IPS-18a (cell line): ENCODE results near the gene KTN1.

Source experiments
- H3K27ac ChIP-seq: one replicate; pipeline ENCODE4 v1.5.1; 2013; ENCODE audit warnings: low read length
- H3K27me3 ChIP-seq: one replicate; pipeline ENCODE4 v1.6.1; 2013; ENCODE audit warnings: mild to moderate bottlenecking, low read length; ENCODE audit not compliant: control insufficient read depth, insufficient read depth
- H3K36me3 ChIP-seq: one replicate; pipeline ENCODE4 v1.6.1; 2013; ENCODE audit warnings: low read depth, low read length; ENCODE audit not compliant: control insufficient read depth
- H3K4me1 ChIP-seq: one replicate; pipeline ENCODE4 v1.6.1; 2013; ENCODE audit warnings: low read depth, low read length; ENCODE audit not compliant: control insufficient read depth
- H3K4me3 ChIP-seq: one replicate; pipeline ENCODE4 v1.5.1; 2013; ENCODE audit warnings: low read length
- H3K9ac ChIP-seq: one replicate; pipeline ENCODE4 v1.6.1; 2013; ENCODE audit warnings: mild to moderate bottlenecking, low read length, moderate library complexity
- H3K9me3 ChIP-seq: one replicate; pipeline ENCODE4 v1.6.1; 2013; ENCODE audit warnings: low read depth, low read length; ENCODE audit not compliant: control insufficient read depth

KTN1 gene

DNA sequence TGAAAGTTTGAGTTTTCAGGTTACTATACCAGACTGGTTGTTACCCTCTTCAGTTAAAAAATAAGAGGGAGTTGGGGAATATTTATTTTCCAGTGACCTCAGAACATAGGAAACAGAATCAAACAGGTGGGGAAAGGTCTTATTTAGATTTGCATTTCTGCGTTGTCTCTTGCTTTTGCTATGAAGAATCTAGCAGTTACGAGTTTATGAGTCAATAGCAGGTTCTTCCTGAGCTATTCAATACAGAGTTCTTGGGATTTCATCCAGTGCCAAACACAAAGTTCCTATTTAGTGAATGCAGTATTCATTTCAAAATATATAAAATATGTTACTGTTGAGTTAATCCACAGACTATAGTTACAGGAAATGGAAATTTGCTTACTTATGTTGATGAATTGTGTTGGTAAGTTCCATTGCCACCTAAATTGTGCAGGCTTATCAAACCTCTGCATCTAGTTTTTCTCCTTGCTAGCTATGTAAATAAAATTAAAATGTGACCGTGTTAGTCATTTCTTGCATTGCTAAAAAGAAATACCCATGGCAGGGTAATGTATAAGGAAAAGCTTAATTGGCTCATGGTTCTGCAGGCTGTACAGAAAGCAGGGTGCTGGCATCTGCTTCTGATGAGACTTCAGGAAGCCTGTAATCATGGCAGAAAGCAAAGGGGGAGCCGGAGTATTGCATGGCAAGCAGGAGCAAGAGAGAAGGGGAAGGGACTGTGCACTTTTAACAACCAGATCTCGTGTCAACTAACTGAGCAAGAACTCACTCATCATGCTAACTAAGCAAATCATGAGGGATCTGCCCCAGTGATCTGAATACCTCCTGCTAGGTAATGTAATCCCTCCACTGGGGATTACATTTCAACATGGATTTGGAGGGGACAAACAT lies 110.2 kb downstream of the KTN1 start:
- Histone ChIP-seq H3K36me3 (peaks cover 3% of the 10 kb centered on the region), H3K9ac (no peak overlapping the region), H3K4me1 (peaks cover 6% of the 10 kb centered on the region), H3K4me3 (no peak overlapping the region), H3K9me3 (no peaks in the 10 kb centered on the region), H3K27ac (no peak overlapping the region), H3K27me3 (no peaks in the 10 kb centered on the region)

DNA sequence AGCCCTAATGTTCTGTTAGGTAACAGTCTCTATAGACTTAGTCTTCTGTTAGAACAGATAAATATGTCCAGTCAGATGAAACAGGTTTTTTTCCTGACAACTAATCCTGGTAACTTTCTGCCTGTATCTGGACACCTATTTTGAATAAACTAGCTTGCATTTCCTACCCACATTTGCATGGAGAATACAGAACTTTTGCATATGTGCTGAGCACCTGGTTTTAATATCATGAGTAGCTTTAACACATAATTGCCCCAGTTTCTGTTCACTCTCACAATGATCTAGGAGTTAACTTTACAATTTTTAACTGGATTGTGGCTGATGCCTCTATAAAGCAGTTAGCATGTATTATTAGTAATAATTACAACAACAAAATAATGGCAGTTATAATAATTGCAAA lies 111.7 kb downstream of the KTN1 start:
- H3K4me1 ChIP-seq, result peaks cover 6% of the 10 kb centered on the region
- H3K27me3 ChIP-seq, result no peaks in the 10 kb centered on the region
- no peak overlapping the region for H3K4me3 ChIP-seq
- H3K27ac ChIP-seq, result no peak overlapping the region
- H3K36me3 ChIP-seq, result no peaks in the 10 kb centered on the region
- H3K9me3 ChIP-seq, result no peaks in the 10 kb centered on the region
- no peak overlapping the region for H3K9ac ChIP-seq

DNA sequence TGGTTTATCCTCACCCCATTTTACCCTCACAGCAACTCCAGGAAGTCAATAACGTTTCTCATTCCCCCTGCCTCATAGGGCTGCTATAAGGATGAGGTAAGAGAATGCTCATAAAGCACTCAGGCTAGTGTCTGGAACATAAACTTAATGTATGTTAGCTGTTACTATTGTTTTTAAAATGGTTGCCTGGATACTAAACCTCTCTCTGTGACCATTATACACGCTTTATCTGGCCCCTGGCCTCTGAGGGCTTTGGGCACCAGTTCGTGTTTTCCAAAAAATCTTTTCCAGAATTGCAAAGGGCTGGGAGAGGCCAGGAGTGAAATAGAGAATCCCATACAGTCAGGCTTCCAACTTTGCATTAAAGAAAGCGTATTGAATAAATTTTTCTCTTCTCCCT lies 113.9 kb downstream of the KTN1 start:
- H3K27me3 ChIP-seq, result no peaks in the 10 kb centered on the region
- H3K4me3 ChIP-seq, result no peak overlapping the region
- H3K36me3 ChIP-seq, result no peaks in the 10 kb centered on the region
- no peak overlapping the region for H3K27ac ChIP-seq
- H3K9me3 ChIP-seq, result no peaks in the 10 kb centered on the region
- peaks cover 6% of the 10 kb centered on the region for H3K4me1 ChIP-seq
- no peak overlapping the region for H3K9ac ChIP-seq

DNA sequence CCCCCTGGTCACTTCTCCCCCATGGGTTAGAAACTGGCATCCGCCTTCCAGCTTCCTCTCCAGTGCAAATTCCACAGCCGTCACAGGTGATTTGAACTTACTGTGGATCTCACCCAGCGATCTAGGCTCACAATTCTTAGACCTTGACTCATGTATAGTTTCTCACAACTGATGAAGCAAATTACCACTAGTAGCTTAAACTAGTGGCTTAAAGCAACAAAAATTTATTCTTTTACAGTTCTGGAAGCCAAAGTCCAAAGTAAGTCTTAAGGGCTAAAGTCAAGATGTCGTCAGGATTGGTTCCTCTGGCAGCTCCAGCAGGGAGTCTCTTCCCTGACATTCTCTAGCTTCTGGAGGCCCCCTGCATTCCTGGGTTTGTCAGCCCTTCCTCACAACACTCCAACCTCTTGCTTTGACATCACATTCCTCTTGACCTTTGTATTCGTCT lies 117.4 kb downstream of the KTN1 start:
- Histone ChIP-seq H3K4me1 (no peaks in the 10 kb centered on the region), H3K9me3 (no peaks in the 10 kb centered on the region), H3K27ac (no peak overlapping the region)

DNA sequence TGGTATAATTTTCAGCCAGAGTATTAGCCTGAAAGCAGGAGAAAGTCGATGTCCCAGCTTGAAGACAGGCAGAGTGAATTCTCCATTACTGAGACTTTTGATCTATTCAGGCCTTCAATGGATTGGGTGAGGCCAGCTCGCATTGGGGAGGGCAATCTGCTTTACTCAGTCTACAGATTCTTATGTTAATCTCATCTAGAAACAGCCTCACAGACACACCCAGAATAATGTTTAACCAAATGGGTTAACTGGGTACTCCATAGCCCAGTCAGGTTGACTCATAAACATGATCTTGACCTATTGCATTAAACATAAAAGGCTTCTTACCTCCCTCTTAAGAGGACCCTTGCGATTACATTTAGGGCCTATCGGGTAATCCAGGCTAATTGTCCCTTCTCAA lies 118.0 kb downstream of the KTN1 start:
- Histone ChIP-seq H3K4me3 (no peak overlapping the region), H3K27ac (no peak overlapping the region), H3K9me3 (no peaks in the 10 kb centered on the region), H3K9ac (no peak overlapping the region), H3K4me1 (no peaks in the 10 kb centered on the region), H3K36me3 (no peaks in the 10 kb centered on the region), H3K27me3 (no peaks in the 10 kb centered on the region)

More for the DNA sequence above, 117.4 kb downstream of the KTN1 start:
- H3K36me3 ChIP-seq, result no peaks in the 10 kb centered on the region
- no peaks in the 10 kb centered on the region for H3K27me3 ChIP-seq
- no peak overlapping the region for H3K9ac ChIP-seq
- no peak overlapping the region for H3K4me3 ChIP-seq

DNA sequence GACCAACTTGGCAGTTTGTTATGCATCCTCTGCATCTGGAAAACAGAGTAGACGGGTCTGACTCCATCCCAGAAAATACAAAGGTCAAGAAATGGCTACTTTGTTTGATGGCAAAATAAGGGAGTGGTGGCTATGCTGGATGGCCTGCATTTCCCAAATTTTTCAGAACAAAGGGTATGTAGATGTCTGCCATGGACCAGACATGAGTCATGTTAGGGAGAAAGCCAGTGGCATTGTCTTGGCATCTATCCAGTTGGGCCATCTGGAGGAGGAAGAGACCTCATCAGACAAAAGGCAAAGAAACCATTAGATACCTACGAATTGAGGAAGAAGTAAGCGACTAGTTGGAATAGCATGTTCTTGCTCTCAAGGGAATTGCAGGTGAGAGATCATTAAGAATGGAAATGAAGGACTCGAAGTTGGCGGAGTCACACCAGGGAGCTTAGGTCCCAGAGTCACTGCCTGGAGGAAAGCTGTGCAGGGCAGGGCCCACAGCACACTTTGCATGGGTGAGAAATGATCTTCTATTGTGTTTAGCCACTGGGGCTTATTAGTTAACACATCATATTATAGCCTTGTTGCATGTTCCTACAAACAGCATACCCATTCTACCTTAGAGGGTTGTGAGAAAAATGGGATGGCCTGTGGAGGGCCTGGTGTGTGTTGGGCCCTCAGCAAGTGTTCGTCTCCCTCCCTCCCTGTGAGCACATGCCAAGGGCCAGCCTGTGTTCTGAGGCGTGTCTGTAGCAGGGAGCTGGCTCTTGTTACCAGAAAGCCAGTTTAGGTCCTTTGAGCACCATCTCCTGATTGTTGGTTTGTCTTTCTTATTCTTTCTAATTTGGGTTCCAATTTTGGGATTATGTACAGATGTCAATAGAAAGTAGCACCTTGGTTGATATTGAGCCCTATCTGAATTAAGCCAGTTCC lies 119.4 kb downstream of the KTN1 start:
- H3K9me3 ChIP-seq, result no peaks in the 10 kb centered on the region
- H3K4me1 ChIP-seq, result no peaks in the 10 kb centered on the region
- H3K4me3 ChIP-seq, result no peak overlapping the region
- H3K27me3 ChIP-seq, result no peaks in the 10 kb centered on the region
- no peak overlapping the region for H3K9ac ChIP-seq
- H3K36me3 ChIP-seq, result no peaks in the 10 kb centered on the region
- H3K27ac ChIP-seq, result no peak overlapping the region

DNA sequence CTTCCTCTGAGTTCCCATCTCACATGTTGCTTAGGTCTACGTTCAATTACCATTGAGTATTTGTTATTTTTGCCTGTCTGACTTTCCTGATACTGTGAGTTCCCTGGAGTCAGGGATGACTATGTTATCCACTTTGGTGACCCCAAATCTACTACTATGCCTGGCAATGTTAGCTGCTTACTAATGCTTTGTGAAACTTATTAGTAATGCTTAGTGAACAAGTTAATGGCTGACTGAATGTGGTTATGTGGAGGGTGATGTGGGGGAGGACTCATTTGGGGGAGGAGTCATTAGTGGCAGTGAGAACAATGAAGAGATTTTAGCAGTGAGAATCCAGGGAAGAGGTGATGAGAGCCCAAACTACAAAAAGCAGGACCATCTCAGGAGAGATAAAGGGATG lies 121.6 kb downstream of the KTN1 start:
- Histone ChIP-seq H3K27me3 (no peaks in the 10 kb centered on the region), H3K4me3 (no peak overlapping the region), H3K4me1 (no peaks in the 10 kb centered on the region), H3K27ac (no peak overlapping the region), H3K9ac (no peak overlapping the region), H3K9me3 (no peaks in the 10 kb centered on the region), H3K36me3 (no peaks in the 10 kb centered on the region)

DNA sequence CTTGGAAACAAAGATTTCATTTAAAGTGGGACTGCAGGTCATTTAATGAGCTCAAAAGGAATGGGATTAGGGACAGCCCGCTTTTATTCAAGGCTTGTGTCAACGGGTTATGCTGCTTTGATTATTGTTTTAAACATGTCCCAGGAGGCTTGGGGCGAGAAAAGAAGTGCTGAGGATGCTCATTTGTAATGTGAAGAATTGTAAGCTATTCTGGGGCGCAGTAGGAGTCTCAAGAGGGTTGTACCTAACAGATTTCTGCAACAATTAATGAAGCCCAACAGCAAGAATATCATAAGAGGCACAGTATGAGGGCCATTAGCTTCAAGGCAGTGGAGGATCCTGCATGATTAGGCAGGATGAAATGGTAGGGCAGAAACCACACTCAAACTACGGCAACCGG lies 122.5 kb downstream of the KTN1 start:
- Histone ChIP-seq H3K9me3 (no peaks in the 10 kb centered on the region), H3K27me3 (no peaks in the 10 kb centered on the region), H3K36me3 (no peaks in the 10 kb centered on the region), H3K4me1 (no peaks in the 10 kb centered on the region), H3K4me3 (no peak overlapping the region), H3K27ac (no peak overlapping the region), H3K9ac (no peak overlapping the region)

DNA sequence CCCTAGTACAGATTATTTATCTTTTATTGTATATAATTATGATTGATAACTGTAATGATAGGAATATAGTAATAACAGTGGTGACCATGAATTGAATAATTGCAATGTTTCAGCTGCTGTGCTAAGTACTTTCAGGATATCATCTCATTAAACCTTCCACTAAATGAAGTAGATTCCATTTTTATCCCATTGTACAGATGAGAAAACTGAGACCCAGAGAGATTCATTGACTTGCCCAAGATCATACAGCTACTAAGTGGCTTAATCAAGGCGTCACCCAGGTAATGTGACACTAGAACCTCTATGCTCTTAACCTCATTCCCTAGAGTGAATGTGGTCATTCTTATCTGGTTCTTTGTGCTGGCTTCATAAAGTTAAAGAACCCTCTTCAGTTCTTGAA lies 124.6 kb downstream of the KTN1 start:
- no peaks in the 10 kb centered on the region for H3K9me3 ChIP-seq
- H3K9ac ChIP-seq, result no peak overlapping the region
- no peaks in the 10 kb centered on the region for H3K36me3 ChIP-seq
- H3K27ac ChIP-seq, result no peak overlapping the region
- no peak overlapping the region for H3K4me3 ChIP-seq
- H3K4me1 ChIP-seq, result no peaks in the 10 kb centered on the region
- no peaks in the 10 kb centered on the region for H3K27me3 ChIP-seq

DNA sequence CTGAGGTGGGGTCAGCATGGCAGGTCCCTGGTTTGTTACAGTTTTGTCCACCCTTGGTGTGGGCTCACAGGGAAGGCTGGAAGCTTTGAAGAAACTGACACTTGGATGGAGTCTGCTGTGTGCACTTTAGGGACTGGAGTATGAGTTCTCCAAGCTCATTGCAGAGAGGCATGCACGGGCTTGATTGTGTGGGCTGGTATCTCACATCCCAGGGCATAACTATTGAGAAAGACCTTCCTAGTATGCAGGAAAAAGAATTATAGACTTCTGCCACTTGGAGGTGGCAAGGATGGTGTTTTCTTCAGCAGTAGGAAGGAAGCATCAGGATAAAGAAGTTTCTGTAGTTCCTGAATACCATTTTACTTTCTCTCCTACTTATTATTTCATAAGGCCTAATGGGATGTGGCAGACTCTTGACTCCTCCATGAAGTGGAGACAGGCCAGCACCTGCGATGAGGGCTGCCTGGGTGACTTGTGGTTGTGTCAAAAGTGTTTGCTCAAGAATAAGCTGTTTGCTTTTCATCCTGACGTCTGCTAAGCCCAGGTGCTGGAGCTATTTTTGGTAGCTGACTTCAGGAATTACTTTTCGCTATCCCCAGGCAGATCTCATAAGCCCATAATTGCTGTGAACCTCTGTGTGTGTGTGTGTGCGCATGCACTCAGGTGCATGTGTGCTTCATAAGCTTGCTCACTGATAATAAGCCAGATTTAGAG lies 125.8 kb downstream of the KTN1 start:
- no peak overlapping the region for H3K27ac ChIP-seq

DNA sequence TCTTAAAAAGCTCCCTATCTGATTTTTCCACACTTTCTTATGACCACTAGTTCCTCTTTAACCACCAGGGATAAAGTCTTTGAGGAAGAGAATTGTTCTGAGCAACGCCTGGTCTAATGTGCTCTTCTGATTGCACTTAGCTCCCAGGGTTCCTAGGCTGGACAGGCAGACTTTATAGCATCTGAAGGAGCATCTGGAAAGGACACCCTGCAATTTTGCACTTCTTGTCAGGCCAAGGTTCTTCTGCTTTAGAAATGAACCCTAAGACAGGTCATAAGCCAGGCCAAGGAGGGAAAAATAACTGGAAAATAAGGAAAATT lies 126.3 kb downstream of the KTN1 start:
- Histone ChIP-seq H3K27me3 (no peaks in the 10 kb centered on the region), H3K9ac (no peak overlapping the region), H3K9me3 (no peaks in the 10 kb centered on the region), H3K4me1 (no peaks in the 10 kb centered on the region), H3K36me3 (no peaks in the 10 kb centered on the region), H3K4me3 (no peak overlapping the region), H3K27ac (no peak overlapping the region)

More for the DNA sequence above, 125.8 kb downstream of the KTN1 start:
- Histone ChIP-seq H3K36me3 (no peaks in the 10 kb centered on the region), H3K4me1 (no peaks in the 10 kb centered on the region), H3K9ac (no peak overlapping the region), H3K27me3 (no peaks in the 10 kb centered on the region), H3K9me3 (no peaks in the 10 kb centered on the region), H3K4me3 (no peak overlapping the region)
